Fibroblast of upper back skin (primary cell): Measurements from ENCODE around the gene SH2D7.

Experiments
- DNase-seq: peaks from one replicate; pipeline ENCODE4 v3.0.0-alpha.2; 2013

SH2D7 gene

DNA sequence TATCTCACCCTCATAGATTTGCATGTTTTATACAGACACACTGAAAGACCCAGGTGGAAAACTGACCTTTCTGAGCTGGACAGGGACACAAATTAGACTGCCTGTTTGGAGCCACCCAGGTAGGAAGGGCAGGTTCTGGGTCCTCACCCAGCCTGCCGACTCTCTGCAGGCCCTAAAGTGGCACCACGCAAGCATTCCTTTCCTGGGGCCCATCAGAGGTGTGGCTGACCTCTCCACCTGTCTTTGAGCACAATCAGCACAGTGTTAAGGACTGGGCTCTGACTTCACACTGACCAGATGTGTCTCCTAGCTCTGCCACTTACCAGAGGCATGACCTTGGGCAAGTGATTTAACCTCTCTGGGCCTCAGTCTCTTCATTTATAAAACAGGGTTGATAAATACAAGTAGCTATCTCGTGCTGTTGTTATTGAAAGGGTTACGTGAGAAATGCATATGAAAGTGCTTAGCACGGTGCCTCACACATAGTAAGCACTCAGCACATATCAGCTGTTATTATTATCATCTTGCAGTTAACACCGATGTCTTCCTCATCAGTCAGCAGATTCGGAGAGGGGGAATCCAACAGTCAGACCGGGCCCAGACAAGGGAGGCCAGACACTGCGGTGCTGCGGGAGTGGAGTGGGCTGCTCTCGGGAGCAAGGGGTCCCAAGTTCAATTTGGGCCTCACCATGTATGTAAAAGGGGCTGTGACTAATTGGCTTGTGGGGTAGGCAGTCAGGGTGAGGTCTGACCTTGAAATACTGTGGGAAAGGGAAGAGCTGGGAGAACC is 12.9 kb upstream of the SH2D7 start:
- DNase-seq: no peak

- DNase-seq: no peak
These were observed 12.3 kb upstream of the SH2D7 start for GRCh38 chr15:78080088-78080460.

DNA sequence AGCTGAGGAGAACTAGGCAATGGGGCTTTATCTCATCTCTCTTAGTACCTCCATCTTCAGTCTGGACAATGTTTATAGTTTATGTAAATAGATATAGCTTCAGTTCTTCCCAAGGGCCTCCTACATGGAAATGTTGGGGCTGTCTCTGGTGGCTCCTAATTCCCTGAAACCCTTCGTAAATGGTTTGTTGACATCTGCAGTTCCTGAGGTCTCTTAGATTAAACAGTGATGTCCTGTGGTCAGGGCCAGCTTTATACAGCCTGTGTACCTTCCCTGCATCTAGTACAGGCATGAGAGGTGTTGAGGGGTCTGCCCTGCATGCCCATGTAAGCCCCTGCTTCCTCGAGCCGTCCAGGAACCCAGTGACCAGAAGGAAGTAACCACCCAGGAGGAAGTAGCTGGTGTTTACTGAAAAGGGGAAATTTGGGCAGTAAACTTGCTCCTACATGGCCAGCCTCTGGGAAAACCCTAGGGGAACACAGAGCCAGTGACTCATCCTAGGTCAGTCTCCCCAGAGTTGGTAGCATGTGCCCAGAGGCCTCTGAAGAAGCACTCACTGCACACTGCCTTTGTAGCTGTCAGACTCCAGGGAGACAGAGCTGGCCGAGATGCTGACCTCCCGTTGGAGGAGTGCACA is 10.1 kb upstream of the SH2D7 start:
- DNase-seq: no peak

GRCh38 chr15:78082743-78083110 is 9.6 kb upstream of the SH2D7 start:
- DNase-seq: no peak

- no peak for DNase-seq
These were observed 9.2 kb upstream of the SH2D7 start for GRCh38 chr15:78083186-78083585.

GRCh38 chr15:78083687-78084448 is 8.5 kb upstream of the SH2D7 start:
- DNase-seq: no peak

- DNase-seq: no peak
These were observed 8.0 kb upstream of the SH2D7 start for GRCh38 chr15:78084449-78084750.

DNA sequence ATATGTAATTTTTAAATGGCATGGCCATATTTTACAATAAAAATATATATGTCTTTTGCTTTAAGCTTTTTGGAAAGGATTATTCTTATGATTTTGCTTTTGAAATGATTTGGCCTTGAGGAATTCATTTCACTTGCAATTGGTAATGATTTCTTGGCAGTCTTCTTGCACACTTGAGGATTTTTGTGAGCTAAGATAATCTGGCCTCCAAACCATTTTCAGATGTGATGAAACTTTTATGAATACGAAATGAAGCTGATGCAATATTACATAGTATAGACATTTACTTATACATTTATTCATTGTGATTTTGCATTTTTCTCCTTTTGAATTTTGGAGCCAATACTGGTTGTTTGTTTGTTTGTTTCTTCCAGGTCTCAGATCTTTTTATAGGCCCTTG is 6.4 kb upstream of the SH2D7 start:
- DNase-seq: peak; percentile 96

DNA sequence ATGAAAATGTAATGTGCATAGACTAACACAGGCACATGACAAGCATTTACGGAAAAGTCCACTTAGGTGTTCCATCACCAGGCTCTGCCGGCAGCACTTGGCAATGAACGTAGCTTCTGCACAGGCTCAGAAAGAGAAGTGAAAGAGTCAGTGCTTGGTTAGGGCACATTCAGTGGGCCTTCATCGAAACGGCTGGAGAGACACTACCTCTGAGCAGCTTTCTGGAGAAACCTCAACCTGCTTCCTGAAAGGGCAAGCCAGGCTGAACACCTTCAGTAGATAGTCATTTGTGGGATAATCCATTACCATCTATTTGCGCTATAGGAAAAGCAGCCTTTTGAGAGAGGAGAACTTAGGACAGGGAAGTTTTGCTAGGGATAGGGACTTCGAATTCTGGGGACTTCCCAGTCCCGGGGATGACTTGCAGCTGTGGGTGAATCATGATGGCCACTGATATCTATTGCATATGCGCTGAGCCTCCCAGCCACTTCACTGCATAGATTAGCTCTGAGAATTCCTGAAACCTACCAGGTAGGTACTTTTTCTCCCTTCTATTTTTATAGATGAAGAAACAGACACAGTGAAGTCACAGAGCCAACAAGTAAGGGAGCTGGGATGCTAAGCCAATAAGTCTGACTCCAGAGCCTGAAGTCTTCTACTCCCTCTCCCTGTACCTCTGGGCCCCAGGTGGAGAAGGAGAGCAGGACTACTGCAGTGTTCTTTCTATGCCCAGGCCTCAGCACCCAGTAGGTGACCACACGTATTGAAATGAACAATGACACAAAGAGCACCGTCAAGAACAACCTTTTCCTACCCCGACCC is 4.2 kb upstream of the SH2D7 start:
- no peak for DNase-seq

- DNase-seq: no peak
These were observed 3.6 kb upstream of the SH2D7 start for GRCh38 chr15:78088773-78089080.

- DNase-seq: peak; percentile 54
These were observed 1.8 kb upstream of the SH2D7 start for GRCh38 chr15:78090422-78091063.

DNA sequence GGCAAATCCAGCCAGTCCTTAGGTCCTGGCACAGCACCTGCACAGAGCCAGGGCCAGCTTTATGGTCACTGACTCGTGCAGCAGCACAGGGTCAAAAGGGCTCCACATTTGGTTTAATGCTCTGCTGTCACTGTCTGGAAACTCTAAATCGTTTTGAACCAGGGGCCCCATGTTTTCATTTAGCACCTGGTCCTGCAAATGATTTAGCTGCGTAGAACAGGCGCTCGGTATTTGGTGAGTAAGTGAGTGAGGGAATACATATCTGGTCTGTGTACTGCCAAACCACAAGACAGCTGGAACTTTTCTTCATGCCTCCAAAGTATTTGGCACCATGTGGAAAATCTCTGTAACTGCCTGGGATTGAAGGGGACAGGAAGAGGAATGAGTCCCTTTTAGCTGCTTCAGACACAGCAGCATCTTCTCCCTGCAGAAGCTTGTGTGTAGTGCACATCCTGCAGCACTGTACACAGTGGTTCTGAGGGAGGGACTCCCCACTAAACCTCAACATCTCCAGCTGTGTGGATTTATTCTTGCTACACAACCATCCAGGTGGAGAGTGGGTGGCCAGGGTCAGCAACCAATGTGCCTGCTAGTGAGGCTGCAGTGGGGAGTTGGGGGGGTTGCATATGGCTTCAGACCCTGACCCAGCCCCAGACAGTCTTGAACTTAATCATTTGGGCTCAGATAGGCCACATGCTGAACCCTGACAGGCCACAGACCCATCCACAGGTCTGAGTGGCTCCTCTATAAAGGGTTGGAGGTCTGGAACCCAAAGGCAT is 1.1 kb downstream of the SH2D7 start:
- DNase-seq: peak; percentile 96

DNA sequence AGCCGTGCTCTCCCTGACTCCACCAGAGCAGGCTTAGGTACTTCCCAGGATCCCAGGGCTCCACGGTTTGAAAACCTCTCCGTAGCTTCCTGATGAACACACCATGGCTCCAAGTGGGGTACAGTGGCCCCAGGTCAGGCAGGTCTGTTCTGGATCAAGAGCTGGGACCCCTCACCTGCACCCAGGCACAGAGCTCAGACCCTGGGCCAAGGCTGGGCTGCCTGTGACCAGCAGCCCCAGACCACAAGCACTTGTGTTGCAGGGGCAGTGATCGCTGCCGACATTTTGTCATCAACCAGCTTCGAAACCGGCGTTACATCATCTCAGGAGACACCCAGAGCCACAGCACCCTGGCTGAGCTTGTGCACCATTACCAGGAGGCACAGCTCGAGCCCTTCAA is 5.3 kb downstream of the SH2D7 start:
- DNase-seq: no peak

DNA sequence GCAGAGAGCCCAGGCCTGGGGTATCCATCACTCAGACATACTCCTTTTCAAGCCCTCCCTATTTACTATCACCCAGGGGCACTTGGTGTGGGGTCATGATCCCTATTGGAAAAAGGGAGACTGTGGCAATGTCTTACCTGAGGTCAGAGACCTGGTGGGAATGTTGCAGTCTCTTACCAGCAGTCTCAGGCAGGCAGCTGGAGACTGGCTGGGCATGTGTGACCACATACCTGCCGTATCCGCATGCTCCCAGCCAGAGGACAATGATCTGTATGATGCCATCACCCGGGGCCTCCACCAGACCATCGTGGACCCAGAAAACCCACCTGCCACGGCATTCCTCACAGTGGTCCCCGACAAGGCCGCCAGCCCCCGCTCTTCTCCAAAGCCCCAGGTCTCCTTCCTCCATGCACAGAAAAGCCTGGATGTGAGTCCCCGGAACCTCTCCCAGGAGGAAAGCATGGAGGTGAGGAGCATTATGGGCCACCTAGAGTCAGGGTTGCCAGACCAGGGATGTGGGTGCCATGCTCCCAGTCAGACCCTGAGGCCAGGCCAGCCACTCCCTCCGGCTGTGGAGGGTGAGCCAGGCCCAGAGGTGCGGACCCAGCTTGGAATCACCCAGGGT is 5.9 kb downstream of the SH2D7 start:
- DNase-seq: no peak

DNA sequence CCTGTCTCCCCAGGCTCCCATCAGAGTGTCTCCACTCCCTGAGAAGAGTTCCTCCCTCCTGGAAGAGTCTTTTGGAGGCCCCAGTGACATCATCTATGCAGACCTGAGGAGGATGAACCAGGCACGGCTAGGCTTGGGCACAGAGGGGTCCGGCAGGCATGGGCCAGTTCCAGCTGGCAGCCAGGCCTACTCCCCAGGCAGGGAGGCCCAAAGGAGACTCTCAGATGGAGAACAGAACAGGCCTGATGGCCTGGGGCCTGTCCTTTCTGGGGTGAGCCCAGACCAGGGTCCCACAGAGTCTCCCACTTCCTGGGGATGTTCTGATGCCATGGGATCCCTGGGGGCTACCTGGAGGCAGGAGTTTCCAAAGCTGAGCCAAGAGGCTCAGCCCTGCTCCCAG is 8.5 kb downstream of the SH2D7 start:
- no peak for DNase-seq

- DNase-seq: no peak
These were observed 9.2 kb downstream of the SH2D7 start for GRCh38 chr15:78101423-78102105.

GRCh38 chr15:78102211-78102610 is 9.8 kb downstream of the SH2D7 start:
- DNase-seq: no peak

GRCh38 chr15:78102741-78103140 is 10.4 kb downstream of the SH2D7 start:
- no peak for DNase-seq

DNA sequence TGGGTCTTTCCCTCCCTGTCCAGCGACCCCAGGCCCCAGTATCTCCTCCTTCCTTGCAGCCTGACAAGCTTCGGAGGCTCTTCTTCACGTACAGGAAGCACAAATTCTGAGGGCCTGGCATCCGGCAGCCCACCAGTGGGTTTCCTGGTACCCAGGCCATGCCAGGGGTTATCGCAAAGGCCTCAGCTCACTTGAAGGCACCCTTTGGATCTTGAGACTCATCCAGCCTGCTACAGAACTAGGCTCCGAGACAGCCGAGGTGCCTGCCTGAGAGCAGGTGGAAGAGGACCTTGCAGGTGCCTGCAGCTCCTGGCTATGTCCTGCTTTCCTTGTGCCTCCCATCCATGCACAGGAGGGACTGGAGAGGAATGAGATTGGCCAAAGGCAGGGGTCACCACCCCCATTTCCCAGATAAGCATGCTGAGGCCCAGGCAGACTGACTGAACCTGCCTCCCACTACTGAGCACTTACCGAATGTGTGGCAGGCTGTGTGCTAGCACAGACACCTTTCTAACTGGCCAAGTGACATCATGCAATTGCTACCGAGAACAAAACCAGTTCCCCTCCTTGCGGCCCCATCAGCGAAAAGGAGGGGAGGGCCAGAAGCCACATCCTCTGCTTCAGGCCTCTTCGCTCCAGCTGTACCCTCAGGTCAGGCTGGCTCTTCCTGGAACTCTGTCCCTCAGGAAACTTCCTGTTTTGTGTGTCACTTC is 11.2 kb downstream of the SH2D7 start:
- no peak for DNase-seq

GRCh38 chr15:78104119-78104479 is 11.7 kb downstream of the SH2D7 start:
- DNase-seq: no peak
